ENCODE data around the gene ZNF263.
A peak's percentile ranks its signal among the peaks of the same experiment; 100 is the strongest.

The ZNF263 gene

DNA sequence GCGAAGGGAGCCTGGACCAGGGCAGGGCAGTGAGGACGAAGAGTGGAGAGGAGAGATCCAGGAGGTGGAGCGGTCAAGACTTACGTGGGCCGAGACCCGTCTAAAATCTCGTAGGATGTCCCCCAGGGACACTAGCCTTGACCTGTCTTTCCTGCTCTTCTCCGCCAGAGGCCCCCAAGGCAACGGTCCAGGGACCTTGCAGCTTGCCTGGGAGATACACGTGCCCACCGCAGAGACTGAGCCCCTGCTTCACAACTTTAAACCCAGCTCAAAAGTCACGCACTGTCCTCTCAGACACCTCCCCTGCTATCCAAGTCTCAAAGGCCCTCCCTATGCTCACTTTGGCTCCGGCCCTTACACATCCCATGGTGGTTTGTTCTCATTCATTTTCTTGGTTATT, 12.5 kb downstream of the ZNF263 start:
- Histone ChIP-seq H3K9ac (ENCODE audit: low read depth, low read length) (no peak overlapping the region), H3K27me3 (ENCODE audit: insufficient read depth, low read length) (no peaks in the 10 kb centered on the region), H3K4me3 (ENCODE audit: low read length) (no peak overlapping the region), H3K4me1 (ENCODE audit: insufficient read depth, low read length) (no peaks in the 10 kb centered on the region), H3K9me3 (ENCODE audit: insufficient read depth, low read depth, low read length) (peaks cover 58% of the 10 kb centered on the region), H3K27ac (ENCODE audit: low read length) (no peak overlapping the region), H3K36me3 (ENCODE audit: insufficient read depth, low read depth, low read length) (peaks cover 39% of the 10 kb centered on the region)

DNA sequence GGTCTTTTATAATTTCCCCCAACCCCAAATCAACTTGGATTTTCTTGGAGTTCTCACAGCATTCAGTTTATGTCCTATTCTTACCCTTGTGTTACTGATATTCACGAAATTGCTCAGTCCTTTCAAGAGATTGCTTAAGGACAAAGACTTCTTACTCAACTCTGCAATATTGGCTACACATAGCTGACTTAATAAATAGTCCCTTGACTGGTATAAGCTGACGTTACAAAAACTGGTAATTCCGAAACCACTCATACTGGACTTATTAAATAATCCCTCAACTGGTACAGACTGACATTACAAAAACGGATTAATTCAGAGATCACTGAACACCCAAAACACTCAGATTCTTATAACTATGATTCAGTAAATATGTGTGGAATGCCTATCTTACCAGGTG, 21.1 kb downstream of the ZNF263 start:
- H3K9me3 ChIP-seq (ENCODE audit: insufficient read depth, low read depth, low read length), result peaks cover 75% of the 10 kb centered on the region
- H3K4me1 ChIP-seq (ENCODE audit: insufficient read depth, low read length), result no peaks in the 10 kb centered on the region
- H3K27ac ChIP-seq (ENCODE audit: low read length), result no peak overlapping the region
- H3K9ac ChIP-seq (ENCODE audit: low read depth, low read length), result no peak overlapping the region
- H3K4me3 ChIP-seq (ENCODE audit: low read length), result peak overlapping the region; percentile 87
- H3K27me3 ChIP-seq (ENCODE audit: insufficient read depth, low read length), result peaks cover 8% of the 10 kb centered on the region
- H3K36me3 ChIP-seq (ENCODE audit: insufficient read depth, low read depth, low read length), result peaks cover 45% of the 10 kb centered on the region

- no peak within 1 kb of the TSS for H3K27ac ChIP-seq (ENCODE audit: low read length)
- no peaks in the 10 kb centered on the region for H3K4me1 ChIP-seq (ENCODE audit: insufficient read depth, low read length)
- peaks cover 8% of the 10 kb centered on the region for H3K27me3 ChIP-seq (ENCODE audit: insufficient read depth, low read length)
- peaks cover 75% of the 10 kb centered on the region for H3K9me3 ChIP-seq (ENCODE audit: insufficient read depth, low read depth, low read length)
- peaks cover 42% of the 10 kb centered on the region for H3K36me3 ChIP-seq (ENCODE audit: insufficient read depth, low read depth, low read length)
- peak within 1 kb of the TSS; percentile 87 for H3K4me3 ChIP-seq (ENCODE audit: low read length)
- H3K9ac ChIP-seq (ENCODE audit: low read depth, low read length), result peak within 1 kb of the TSS; percentile 83
Measured at GRCh38 chr16:3305109-3306068, 22.1 kb downstream of the ZNF263 start, which contains the start of the genes TIGD7 and ZNF75A. Gene TIGD7, minus strand, starts transcription at chr16:3305430. Its CDS starts 4,816 bp downstream, at chr16:3300614. Gene ZNF75A, plus strand, starts transcription at chr16:3305497. Its CDS starts 2,932 bp downstream, at chr16:3308429.

GRCh38 chr16:3306078-3306477, 22.8 kb downstream of the ZNF263 start:
- peak overlapping the region; percentile 83; the same call in 1 of the 2 replicates for H3K9ac ChIP-seq (ENCODE audit: low read depth, low read length)
- H3K4me3 ChIP-seq (ENCODE audit: low read length), result peak overlapping the region; percentile 87
- H3K27me3 ChIP-seq (ENCODE audit: insufficient read depth, low read length), result peaks cover 8% of the 10 kb centered on the region
- peaks cover 75% of the 10 kb centered on the region for H3K9me3 ChIP-seq (ENCODE audit: insufficient read depth, low read depth, low read length)
- no peaks in the 10 kb centered on the region for H3K4me1 ChIP-seq (ENCODE audit: insufficient read depth, low read length)
- no peak overlapping the region for H3K27ac ChIP-seq (ENCODE audit: low read length)
- H3K36me3 ChIP-seq (ENCODE audit: insufficient read depth, low read depth, low read length), result peaks cover 43% of the 10 kb centered on the region

DNA sequence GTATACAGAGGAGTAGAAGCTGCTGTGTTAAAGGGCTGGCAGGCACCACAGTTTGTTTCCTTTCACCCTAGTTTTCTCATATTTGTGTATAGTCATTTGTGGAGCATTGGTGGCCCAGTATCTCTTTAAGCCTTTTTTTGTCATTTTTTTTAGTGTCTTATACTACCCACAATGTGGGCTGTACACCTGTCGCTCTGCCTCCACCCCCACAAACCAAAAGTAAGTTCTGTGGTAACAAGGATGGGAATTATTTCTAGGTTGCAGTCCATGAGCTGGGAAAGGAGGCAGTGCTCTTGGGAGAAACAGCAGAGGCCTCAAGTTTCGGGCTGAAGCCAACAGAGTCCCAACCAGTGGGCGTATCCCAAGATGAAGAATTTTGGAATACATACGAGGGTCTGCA, 28.2 kb downstream of the ZNF263 start:
- Histone ChIP-seq H3K9ac (ENCODE audit: low read depth, low read length) (no peak overlapping the region), H3K9me3 (ENCODE audit: insufficient read depth, low read depth, low read length) (peaks cover 93% of the 10 kb centered on the region), H3K36me3 (ENCODE audit: insufficient read depth, low read depth, low read length) (peaks cover 90% of the 10 kb centered on the region), H3K27ac (ENCODE audit: low read length) (no peak overlapping the region), H3K27me3 (ENCODE audit: insufficient read depth, low read length) (no peaks in the 10 kb centered on the region), H3K4me3 (ENCODE audit: low read length) (no peak overlapping the region), H3K4me1 (ENCODE audit: insufficient read depth, low read length) (no peaks in the 10 kb centered on the region)

- Histone ChIP-seq H3K27ac (ENCODE audit: low read length) (no peak overlapping the region), H3K4me3 (ENCODE audit: low read length) (peak overlapping the region; percentile 47; the same call in 1 of the 2 replicates), H3K27me3 (ENCODE audit: insufficient read depth, low read length) (no peaks in the 10 kb centered on the region), H3K36me3 (ENCODE audit: insufficient read depth, low read depth, low read length) (peaks cover 65% of the 10 kb centered on the region), H3K9me3 (ENCODE audit: insufficient read depth, low read depth, low read length) (peaks cover 90% of the 10 kb centered on the region), H3K4me1 (ENCODE audit: insufficient read depth, low read length) (no peaks in the 10 kb centered on the region), H3K9ac (ENCODE audit: low read depth, low read length) (no peak overlapping the region)
Measured at GRCh38 chr16:3317315-3317999, 34.2 kb downstream of the ZNF263 start.

DNA sequence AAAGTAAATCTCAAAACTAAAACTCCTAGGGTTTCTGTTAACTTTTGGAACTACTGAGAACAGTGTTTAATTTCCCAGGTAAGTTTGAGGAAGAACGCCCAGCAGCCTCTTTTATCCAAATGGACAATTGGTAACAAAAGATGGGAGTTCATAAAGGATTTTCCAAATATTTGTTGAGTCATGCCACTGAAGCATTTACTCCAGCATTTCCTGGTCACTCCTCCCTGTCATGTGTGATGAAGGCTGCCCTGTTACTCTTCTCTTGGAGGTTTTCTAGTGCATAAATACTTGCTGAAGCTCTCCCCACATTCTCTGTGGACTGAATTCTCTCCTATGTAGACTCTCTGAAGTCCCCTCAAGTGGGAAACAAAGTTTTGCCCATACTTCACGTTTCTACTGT, 38.5 kb downstream of the ZNF263 start:
- no peaks in the 10 kb centered on the region for H3K4me1 ChIP-seq (ENCODE audit: insufficient read depth, low read length)
- no peak overlapping the region for H3K9ac ChIP-seq (ENCODE audit: low read depth, low read length)
- H3K27ac ChIP-seq (ENCODE audit: low read length), result no peak overlapping the region
- peaks cover 21% of the 10 kb centered on the region for H3K36me3 ChIP-seq (ENCODE audit: insufficient read depth, low read depth, low read length)
- no peaks in the 10 kb centered on the region for H3K27me3 ChIP-seq (ENCODE audit: insufficient read depth, low read length)
- H3K9me3 ChIP-seq (ENCODE audit: insufficient read depth, low read depth, low read length), result peaks cover 66% of the 10 kb centered on the region
- no peak overlapping the region for H3K4me3 ChIP-seq (ENCODE audit: low read length)

DNA sequence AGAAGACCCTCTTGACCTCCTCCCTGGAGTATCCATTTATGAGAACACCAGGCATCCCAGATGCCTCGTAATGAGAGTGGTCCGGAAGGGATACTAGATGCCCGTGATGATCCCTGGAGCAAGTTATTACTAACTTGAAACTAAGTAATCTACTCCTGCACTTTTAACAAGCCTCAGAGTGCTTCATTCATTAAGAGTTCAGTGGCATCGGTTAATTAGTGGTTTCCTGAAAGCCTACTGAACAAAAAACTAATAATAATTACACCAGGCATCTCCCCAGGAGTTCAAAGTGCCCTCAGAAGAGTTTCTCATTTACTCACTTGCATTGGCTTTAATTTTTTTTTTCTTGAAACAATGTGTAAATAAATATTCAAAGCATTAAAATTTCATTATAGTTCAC, 44.2 kb downstream of the ZNF263 start:
- Histone ChIP-seq H3K9me3 (ENCODE audit: insufficient read depth, low read depth, low read length) (peaks cover 33% of the 10 kb centered on the region), H3K36me3 (ENCODE audit: insufficient read depth, low read depth, low read length) (no peaks in the 10 kb centered on the region), H3K4me1 (ENCODE audit: insufficient read depth, low read length) (no peaks in the 10 kb centered on the region), H3K4me3 (ENCODE audit: low read length) (no peak overlapping the region), H3K9ac (ENCODE audit: low read depth, low read length) (no peak overlapping the region), H3K27ac (ENCODE audit: low read length) (no peak overlapping the region), H3K27me3 (ENCODE audit: insufficient read depth, low read length) (peaks cover 3% of the 10 kb centered on the region; the same call in 1 of the 2 replicates)

DNA sequence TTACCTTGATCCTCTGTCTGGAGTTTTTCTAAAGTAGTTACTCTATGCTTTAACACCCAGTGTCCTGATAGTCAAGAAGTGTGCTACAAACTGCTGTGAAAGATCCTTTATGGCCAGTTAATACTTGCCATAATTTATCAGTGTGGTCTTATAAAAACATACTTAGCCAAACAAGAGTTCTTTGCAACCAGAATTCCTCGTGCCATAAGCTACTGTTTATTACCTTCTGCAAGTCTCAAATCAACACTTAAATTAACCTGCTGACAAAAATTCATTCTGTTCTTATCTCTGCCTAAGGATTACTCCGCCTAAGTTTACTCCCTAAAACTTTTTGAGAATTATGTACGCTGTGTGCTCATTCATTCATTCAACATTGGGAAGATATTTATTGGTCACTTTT, 44.8 kb downstream of the ZNF263 start:
- Histone ChIP-seq H3K36me3 (ENCODE audit: insufficient read depth, low read depth, low read length) (no peaks in the 10 kb centered on the region), H3K4me3 (ENCODE audit: low read length) (no peak overlapping the region), H3K9ac (ENCODE audit: low read depth, low read length) (no peak overlapping the region), H3K4me1 (ENCODE audit: insufficient read depth, low read length) (no peaks in the 10 kb centered on the region), H3K9me3 (ENCODE audit: insufficient read depth, low read depth, low read length) (peaks cover 33% of the 10 kb centered on the region), H3K27ac (ENCODE audit: low read length) (no peak overlapping the region), H3K27me3 (ENCODE audit: insufficient read depth, low read length) (peaks cover 3% of the 10 kb centered on the region; the same call in 1 of the 2 replicates)

DNA sequence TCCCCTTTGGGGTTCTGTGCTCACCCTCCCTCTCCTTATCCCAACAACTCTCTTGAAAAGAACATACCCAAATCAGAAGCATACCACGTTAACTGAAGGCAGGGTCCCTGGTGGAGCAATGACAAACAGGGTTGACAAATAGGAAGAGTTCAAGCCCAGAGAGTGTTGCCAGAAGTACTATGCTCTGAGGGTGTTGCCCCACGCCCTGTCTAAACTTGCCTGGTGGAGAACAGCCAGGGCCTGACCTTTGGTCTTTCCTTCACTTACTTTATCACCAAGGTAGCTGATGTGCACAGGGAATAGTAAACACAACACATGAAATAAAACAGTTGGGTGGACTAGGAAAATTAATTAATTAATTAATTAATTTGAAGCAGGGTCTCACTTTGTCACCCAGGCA, 45.4 kb downstream of the ZNF263 start:
- Histone ChIP-seq H3K4me3 (ENCODE audit: low read length) (no peak overlapping the region), H3K36me3 (ENCODE audit: insufficient read depth, low read depth, low read length) (no peaks in the 10 kb centered on the region), H3K27me3 (ENCODE audit: insufficient read depth, low read length) (peaks cover 3% of the 10 kb centered on the region; the same call in 1 of the 2 replicates), H3K4me1 (ENCODE audit: insufficient read depth, low read length) (no peaks in the 10 kb centered on the region), H3K9ac (ENCODE audit: low read depth, low read length) (no peak overlapping the region), H3K9me3 (ENCODE audit: insufficient read depth, low read depth, low read length) (peaks cover 29% of the 10 kb centered on the region; the same call in 1 of the 2 replicates), H3K27ac (ENCODE audit: low read length) (no peak overlapping the region)

Measured in iPS-20b (cell line).